AG09309 (cell line): ENCODE measurements around the gene ZNF93.
"Not testable (repeated sequence)": the region's sequence is repeated elsewhere in the genome, so short reads cannot be mapped to it uniquely, and the experiment has no call there.

Experiments used
- DNase-seq: peaks from one replicate; pipeline ENCODE4 v3.0.0-alpha.2; 2010; ENCODE audit warnings: low read depth
- H3K4me3 ChIP-seq: 2 replicates; pipeline ENCODE4 v1.5.1; 2011; ENCODE audit warnings: mild to moderate bottlenecking, low read depth, low read length, moderate library complexity; ENCODE audit not compliant: control insufficient read depth
- TF ChIP-seq, protein P1 (sequence below): IDR thresholded peaks from 2 replicates; pipeline ENCODE4 v1.5.1; 2011; ENCODE audit warnings: mild to moderate bottlenecking, low read depth, low read length, inconsistent platforms; ENCODE audit not compliant: insufficient read depth, control insufficient read depth; ENCODE audit errors: missing control alignments

The ZNF93 gene

DNA sequence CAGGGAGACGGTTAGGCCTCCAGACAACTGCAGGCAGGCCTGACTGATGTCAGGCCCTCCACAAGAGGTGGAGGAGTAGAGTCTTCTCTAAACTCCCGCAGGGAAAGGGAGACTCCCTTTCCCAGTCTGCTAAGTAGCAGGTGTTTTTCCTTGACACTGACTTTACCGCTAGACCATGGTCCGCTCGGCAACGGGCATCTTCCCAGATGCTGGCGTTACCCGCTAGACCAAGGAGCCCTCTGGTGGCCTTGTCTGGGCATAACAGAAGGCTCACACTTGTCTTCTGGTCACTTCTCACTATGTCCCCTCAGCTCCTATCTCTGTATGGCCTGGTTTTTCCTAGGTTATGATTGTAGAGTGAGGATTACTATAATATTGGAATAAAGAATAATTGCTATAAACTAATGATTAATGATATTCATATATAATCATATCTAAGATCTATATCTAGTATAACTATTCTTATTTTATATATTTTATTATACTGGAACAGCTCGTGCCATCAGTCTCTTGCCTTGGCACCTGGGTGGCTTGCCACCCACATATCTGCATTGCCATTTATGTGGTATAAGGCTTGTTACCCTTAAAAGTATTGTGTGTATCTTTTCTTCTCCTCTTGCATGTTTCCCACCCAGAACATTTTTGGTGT, 58.5 kb downstream of the ZNF93 start:
- not testable (repeated sequence) for H3K4me3 ChIP-seq
- peak; percentile 13 for DNase-seq
- TF ChIP-seq, protein P1, sequence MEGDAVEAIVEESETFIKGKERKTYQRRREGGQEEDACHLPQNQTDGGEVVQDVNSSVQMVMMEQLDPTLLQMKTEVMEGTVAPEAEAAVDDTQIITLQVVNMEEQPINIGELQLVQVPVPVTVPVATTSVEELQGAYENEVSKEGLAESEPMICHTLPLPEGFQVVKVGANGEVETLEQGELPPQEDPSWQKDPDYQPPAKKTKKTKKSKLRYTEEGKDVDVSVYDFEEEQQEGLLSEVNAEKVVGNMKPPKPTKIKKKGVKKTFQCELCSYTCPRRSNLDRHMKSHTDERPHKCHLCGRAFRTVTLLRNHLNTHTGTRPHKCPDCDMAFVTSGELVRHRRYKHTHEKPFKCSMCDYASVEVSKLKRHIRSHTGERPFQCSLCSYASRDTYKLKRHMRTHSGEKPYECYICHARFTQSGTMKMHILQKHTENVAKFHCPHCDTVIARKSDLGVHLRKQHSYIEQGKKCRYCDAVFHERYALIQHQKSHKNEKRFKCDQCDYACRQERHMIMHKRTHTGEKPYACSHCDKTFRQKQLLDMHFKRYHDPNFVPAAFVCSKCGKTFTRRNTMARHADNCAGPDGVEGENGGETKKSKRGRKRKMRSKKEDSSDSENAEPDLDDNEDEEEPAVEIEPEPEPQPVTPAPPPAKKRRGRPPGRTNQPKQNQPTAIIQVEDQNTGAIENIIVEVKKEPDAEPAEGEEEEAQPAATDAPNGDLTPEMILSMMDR, result peak; percentile 66

DNA sequence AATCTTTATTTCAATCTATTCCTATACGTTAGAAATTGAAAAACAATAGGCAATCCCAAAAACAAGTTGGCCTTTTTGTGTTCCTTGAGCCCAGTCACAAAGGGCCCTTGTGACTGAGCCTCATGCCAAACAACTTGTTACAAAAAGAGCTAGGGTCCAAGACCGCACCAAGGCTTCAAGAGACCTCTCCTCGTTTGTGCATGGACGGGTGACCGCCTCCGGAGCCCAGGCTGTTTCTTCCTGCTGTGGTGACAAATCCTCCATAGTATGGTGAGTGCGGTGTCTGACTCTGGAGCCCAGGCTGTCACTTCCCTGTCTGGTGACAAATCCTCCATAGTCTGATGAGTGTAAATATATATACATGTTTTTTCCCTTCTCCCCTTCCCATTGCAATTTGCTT, 63.7 kb downstream of the ZNF93 start:
- TF ChIP-seq, protein P1, result no peak
- H3K4me3 ChIP-seq, result no peak overlapping the region
- DNase-seq, result no peak

DNA sequence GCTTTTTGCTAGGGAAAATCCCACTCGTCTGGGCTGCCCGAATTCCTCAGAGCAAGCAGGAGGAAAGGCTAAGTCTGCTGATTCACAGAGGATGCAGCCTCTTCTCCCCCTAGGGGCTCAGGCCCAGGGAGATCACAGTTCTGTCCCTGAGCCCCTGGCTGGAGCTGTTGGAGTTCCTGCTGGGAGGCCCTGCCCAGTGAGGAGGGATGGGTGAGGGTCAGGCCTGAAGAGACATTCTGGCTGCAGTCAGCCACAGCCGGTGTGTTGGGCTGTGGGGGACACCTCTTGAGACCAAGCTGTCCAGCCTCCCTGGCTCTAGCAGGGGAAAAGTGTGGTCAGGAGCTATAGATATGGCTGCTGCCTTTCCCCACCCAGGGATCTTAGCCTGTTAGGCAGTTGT, 65.4 kb downstream of the ZNF93 start:
- DNase-seq, H3K4me3 ChIP-seq: not testable (repeated sequence)

DNA sequence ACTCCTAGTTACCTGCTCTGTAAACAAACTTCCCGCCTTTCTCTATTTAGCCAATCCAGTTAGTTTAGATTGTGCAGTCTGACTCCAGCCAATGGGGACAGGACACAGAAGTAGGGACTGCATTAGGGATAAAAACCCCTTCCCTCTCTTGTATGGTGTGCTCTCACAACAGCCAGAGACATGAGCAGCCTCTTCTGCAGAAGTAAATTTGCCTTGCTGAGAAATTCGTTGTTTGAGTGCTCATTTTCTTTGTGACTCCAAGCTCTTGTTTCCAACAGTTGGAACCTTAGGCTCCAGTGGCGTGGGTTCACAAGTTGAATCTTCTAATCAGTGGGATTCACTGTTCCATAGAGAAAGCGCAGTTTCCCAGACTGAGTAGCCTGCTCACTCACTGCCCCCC, 66.1 kb downstream of the ZNF93 start:
- TF ChIP-seq, protein P1, result no peak
- no peak overlapping the region for H3K4me3 ChIP-seq
- DNase-seq, result no peak
